Dendritic cell treated with granulocyte-macrophage colony-stimulating factor and Interleukin-4, amounts not matched to agents 40 ng/mL and 50 ng/mL, for 4 days (primary cell): Measurements from ENCODE around the gene SLAMF6.
"Not testable (repeated sequence)": the region's sequence is repeated elsewhere in the genome, so short reads cannot be mapped to it uniquely, and the experiment has no call there.

Source experiments
- H3K27ac Mint-ChIP-seq: one replicate; pipeline ENCODE4 v1.8.0; 2022; ENCODE audit warnings: mild to moderate bottlenecking, mixed read lengths
- H3K27me3 Mint-ChIP-seq: one replicate; pipeline ENCODE4 v1.8.0; 2022; ENCODE audit warnings: mild to moderate bottlenecking, mixed read lengths
- H3K36me3 Mint-ChIP-seq: one replicate; pipeline ENCODE4 v1.8.0; 2022; ENCODE audit warnings: low read depth, mixed read lengths
- H3K4me1 Mint-ChIP-seq: one replicate; pipeline ENCODE4 v1.8.0; 2022; ENCODE audit warnings: low read depth, mixed read lengths
- H3K4me3 Mint-ChIP-seq: one replicate; pipeline ENCODE4 v1.8.0; 2022; ENCODE audit warnings: mild to moderate bottlenecking, moderate library complexity, mixed read lengths
- H3K9me3 Mint-ChIP-seq: one replicate; pipeline ENCODE4 v1.8.0; 2022; ENCODE audit warnings: mixed read lengths
- intact Hi-C: fragments of 100-400 bp; cut with micrococcal nuclease; formaldehyde crosslinking; loops from one replicate; pipeline ENCODE4 v1.15.0; 2022

SLAMF6 gene

GRCh38 chr1:160538985-160539651 is 16.1 kb upstream of the SLAMF6 start:
- Mint-ChIP-seq H3K27ac (peak overlapping the region; percentile 83), H3K4me1 (peaks cover 35% of the 10 kb centered on the region), H3K9me3 (peaks cover 25% of the 10 kb centered on the region), H3K4me3 (no peak overlapping the region), H3K27me3 (no peaks in the 10 kb centered on the region), H3K36me3 (peaks cover 70% of the 10 kb centered on the region)
- intact Hi-C loops: no loop called here

DNA sequence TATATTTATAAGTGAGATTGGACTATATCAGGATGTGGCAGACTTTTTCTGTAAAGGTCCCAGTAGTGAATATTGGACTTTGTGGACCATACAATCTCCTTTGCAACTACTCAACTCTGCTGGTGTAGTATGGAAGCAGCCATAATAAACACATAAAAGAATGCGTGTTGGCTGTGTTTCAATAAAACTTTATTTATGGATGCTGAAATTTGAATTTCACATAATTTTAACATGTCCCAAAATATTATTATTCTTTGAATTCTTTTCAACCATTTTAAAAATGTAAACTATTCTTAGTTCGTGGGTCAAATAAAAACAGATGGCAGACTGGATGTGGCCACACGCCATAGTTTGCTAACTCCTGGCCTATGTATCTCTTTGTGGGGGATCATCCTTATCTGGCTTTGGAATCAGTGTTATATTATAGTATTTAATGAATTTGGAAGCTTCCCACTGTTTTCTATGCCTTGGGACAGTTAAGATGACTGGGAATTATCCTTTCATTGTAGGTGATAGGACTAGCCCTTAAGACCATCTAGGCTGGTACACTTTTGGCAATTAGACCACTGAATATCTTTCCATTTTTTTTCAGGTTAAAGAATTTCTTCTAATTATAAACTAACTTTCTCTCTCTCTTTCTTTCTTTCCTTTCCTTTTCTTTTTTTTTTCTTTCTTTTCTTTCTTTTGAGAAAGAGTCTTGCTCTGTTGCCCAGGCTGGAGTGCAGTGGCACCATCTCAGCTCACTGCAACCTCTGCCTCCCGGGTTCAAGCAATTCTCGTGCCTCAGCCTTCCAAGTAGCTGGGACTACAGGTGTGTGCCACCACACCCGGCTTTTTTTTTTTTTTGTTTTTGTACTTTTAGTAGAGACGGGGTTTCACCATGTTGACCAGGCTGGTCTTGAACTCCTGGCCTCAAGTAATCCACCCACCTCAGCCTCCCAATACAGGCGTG is 14.9 kb upstream of the SLAMF6 start:
- peaks cover 31% of the 10 kb centered on the region for H3K4me1 Mint-ChIP-seq
- H3K27ac Mint-ChIP-seq: no peak overlapping the region

GRCh38 chr1:160534823-160535605 is 12.0 kb upstream of the SLAMF6 start:
- peaks cover 1% of the 10 kb centered on the region for H3K27me3 Mint-ChIP-seq
- no peak overlapping the region for H3K27ac Mint-ChIP-seq
- H3K9me3 Mint-ChIP-seq: peaks cover 49% of the 10 kb centered on the region
- H3K4me1 Mint-ChIP-seq: peaks cover 7% of the 10 kb centered on the region
- H3K4me3 Mint-ChIP-seq: no peak overlapping the region
- peaks cover 48% of the 10 kb centered on the region for H3K36me3 Mint-ChIP-seq
- intact Hi-C loops: no loop called here

More for the DNA sequence above, 14.9 kb upstream of the SLAMF6 start:
- Mint-ChIP-seq H3K27me3 (no peaks in the 10 kb centered on the region), H3K36me3 (peaks cover 63% of the 10 kb centered on the region), H3K4me3 (no peak overlapping the region), H3K9me3 (peaks cover 28% of the 10 kb centered on the region)
- intact Hi-C loops: no loop called here

GRCh38 chr1:160532557-160532813 is 9.4 kb upstream of the SLAMF6 start:
- Mint-ChIP-seq H3K9me3 (peaks cover 49% of the 10 kb centered on the region), H3K36me3 (peaks cover 27% of the 10 kb centered on the region)
- H3K4me1 Mint-ChIP-seq, H3K4me3 Mint-ChIP-seq, H3K27ac Mint-ChIP-seq, H3K27me3 Mint-ChIP-seq, intact Hi-C loops: not testable (repeated sequence)

DNA sequence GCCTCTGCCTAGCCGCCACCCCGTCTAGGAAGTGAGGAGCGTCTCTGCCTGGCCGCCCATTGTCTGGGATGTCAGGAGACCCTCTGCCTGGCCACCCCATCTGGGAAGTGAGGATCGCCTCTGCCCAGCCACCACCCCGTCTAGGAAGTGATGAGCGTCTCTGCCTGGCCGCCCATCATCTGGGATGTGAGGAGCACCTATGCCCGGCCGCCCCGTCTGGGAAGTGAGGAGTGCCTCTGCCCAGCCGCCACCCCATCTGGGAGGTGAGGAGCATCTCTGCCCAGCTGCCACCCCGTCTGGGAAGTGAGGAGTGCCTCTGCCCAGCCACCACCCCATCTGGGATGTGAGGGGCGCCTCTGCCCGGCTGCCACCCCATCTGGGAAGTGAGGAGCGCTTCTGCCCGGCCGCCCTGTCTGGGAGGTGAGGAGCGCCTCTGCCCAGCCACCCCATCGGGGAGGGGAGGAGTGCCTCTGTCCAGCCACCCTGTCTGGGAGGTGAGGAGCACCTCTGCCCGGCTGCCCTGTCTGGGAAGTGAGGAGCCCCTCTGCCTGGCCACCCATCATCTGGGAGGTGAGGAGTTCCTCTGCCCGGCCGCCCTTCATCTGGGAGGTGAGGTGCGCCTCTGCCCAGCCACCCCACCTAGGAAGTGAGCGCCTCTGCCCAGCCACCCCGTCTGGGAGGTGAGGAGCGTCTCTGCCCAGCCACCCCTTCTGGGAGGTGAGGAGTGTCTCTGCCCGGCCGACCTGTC is 8.9 kb upstream of the SLAMF6 start:
- intact Hi-C loops, H3K27me3 Mint-ChIP-seq, H3K4me1 Mint-ChIP-seq, H3K4me3 Mint-ChIP-seq, H3K27ac Mint-ChIP-seq: not testable (repeated sequence)
- peaks cover 27% of the 10 kb centered on the region for H3K36me3 Mint-ChIP-seq
- H3K9me3 Mint-ChIP-seq: peaks cover 49% of the 10 kb centered on the region

GRCh38 chr1:160529401-160529952 is 6.4 kb upstream of the SLAMF6 start:
- peaks cover 44% of the 10 kb centered on the region for H3K9me3 Mint-ChIP-seq
- intact Hi-C loops, H3K4me3 Mint-ChIP-seq, H3K27me3 Mint-ChIP-seq, H3K27ac Mint-ChIP-seq, H3K4me1 Mint-ChIP-seq: not testable (repeated sequence)
- peaks cover 12% of the 10 kb centered on the region for H3K36me3 Mint-ChIP-seq

DNA sequence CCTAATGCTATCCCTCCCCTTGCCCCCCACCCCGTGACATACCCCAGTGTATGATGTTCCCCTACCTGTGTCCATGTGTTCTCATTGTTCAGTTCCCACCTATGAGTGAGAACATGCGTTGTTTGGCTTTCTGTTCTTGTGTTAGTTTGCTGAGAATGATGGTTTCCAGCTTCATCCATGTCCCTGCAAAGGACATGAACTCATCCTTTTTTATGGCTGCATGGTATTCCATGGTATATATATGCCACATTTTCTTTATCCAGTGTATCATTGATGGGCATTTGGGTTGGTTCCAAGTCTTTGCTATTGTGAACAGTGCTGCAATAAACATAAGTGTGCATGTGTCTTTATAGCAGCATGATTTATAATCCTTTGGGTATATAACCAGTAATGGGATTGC is 734 bp upstream of the SLAMF6 start:
- H3K9me3 Mint-ChIP-seq: peaks cover 17% of the 10 kb centered on the region
- H3K27me3 Mint-ChIP-seq, H3K27ac Mint-ChIP-seq, intact Hi-C loops, H3K36me3 Mint-ChIP-seq, H3K4me3 Mint-ChIP-seq: not testable (repeated sequence)
- H3K4me1 Mint-ChIP-seq: peaks cover 31% of the 10 kb centered on the region

DNA sequence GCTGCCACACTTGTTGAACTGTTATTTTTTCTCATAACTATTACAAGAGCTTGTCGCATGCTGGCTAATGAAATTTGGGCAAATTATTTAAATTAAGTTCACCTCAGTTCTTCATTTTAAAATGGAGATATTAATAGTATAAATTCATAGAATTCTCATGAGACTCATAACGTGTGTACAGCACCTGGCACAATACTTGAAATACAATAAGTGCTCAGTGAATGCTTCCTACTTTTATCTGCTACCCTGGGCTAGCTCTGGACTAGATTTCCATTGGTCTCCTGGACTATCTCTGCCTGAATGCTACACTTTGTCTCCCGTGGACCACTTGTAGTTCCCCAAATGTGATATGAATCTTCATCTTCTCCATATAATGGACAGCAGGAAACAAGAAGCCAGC is 919 bp downstream of the SLAMF6 start:
- Mint-ChIP-seq H3K27ac (no peak overlapping the region), H3K4me3 (no peak overlapping the region), H3K27me3 (peaks cover 3% of the 10 kb centered on the region), H3K4me1 (peaks cover 31% of the 10 kb centered on the region), H3K9me3 (peaks cover 17% of the 10 kb centered on the region), H3K36me3 (no peaks in the 10 kb centered on the region)
- intact Hi-C loops: no loop called here

- intact Hi-C loops: no loop called here
- H3K27me3 Mint-ChIP-seq: peaks cover 3% of the 10 kb centered on the region
- H3K9me3 Mint-ChIP-seq: peaks cover 13% of the 10 kb centered on the region
- H3K27ac Mint-ChIP-seq: no peak overlapping the region
- peaks cover 34% of the 10 kb centered on the region for H3K4me1 Mint-ChIP-seq
- H3K4me3 Mint-ChIP-seq: no peak overlapping the region
- H3K36me3 Mint-ChIP-seq: no peaks in the 10 kb centered on the region
Measured at GRCh38 chr1:160521554-160521953, 1.5 kb downstream of the SLAMF6 start.

DNA sequence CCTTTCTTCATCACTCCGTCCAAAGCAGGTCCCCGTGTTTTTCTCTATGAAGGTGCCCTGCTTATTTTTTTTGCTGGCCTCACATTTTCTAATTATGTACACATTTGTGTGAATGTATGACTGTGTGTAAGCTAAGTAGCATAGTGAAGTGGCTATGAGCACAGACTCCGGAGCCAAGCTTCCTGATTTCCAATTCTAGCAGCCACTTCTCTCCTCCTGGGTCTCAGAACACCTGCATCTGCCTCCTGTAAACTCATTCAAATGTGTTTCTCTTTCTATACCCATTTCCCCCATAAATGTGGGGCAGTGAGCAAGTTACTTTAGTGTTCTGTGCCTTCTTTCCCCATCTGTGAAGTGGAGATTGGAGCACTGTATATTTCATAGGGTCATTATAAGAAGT is 2.1 kb downstream of the SLAMF6 start:
- peak overlapping the region; percentile 29 for H3K27ac Mint-ChIP-seq
- peaks cover 10% of the 10 kb centered on the region for H3K9me3 Mint-ChIP-seq
- H3K36me3 Mint-ChIP-seq: no peaks in the 10 kb centered on the region
- H3K4me3 Mint-ChIP-seq: no peak overlapping the region
- intact Hi-C loops: no loop called here
- peaks cover 39% of the 10 kb centered on the region for H3K4me1 Mint-ChIP-seq
- H3K27me3 Mint-ChIP-seq: peaks cover 3% of the 10 kb centered on the region

DNA sequence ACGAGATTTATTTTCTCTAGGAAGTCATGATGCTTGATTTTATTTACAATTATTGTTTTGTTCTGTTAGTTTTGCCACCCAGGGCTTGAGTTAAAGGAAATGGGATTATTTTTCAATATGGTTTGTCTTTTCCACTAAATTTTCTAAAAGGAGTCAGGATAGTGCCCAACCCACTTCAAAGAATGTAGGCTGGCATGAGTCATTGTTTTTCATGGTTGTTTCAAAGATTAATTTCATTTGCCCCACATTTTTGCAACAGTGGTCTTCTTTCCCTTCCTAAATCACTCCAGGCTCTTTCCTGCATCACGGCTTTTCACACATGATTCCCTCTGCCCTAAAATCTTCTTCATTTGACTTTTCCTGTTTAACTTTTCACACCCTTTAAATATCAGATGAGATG is 2.5 kb downstream of the SLAMF6 start:
- no peak overlapping the region for H3K4me3 Mint-ChIP-seq
- intact Hi-C loops: no loop called here
- no peaks in the 10 kb centered on the region for H3K36me3 Mint-ChIP-seq
- peaks cover 3% of the 10 kb centered on the region for H3K27me3 Mint-ChIP-seq
- peaks cover 43% of the 10 kb centered on the region for H3K4me1 Mint-ChIP-seq
- peak overlapping the region; percentile 29 for H3K27ac Mint-ChIP-seq
- peaks cover 9% of the 10 kb centered on the region for H3K9me3 Mint-ChIP-seq

DNA sequence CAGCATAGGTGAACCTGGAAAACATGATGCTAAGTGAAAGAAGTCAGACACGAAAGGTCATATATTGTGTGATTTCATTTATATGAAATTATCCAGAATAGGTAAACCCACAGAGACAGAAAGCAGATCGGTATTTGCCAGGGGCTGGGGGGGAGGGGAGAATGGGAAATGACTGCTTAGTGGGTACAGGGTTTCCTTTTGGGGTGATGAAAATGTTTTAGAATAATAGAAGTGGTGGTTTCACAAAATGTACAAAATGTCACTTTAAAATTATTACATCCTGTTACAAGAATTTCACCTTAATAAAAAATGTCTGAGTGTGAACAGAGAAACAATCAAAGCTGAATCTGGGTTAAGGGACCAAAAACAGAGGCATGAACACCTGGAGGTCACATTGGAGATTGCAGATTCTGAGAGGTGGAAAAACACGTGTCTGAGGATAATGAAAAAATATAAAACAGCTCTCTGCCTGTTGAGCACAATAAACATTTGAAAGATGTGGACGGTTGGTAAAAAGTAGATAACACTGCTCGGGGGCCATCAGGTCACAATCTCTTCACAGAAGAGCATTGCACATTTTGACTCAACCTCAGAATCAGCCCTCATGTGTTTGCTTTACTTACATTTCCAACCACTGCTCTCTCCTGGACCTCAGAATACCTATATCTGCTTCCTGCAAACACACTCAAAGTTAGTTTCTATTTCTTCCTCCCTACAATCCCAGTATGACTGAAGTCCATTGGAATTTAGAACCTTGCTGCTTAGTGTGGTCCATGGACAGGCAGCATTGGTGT is 3.2 kb downstream of the SLAMF6 start:
- H3K4me1 Mint-ChIP-seq: peaks cover 44% of the 10 kb centered on the region
- intact Hi-C loops: no loop called here
- H3K9me3 Mint-ChIP-seq: peaks cover 1% of the 10 kb centered on the region
- no peak overlapping the region for H3K4me3 Mint-ChIP-seq
- peaks cover 3% of the 10 kb centered on the region for H3K27me3 Mint-ChIP-seq
- no peaks in the 10 kb centered on the region for H3K36me3 Mint-ChIP-seq
- H3K27ac Mint-ChIP-seq: no peak overlapping the region

DNA sequence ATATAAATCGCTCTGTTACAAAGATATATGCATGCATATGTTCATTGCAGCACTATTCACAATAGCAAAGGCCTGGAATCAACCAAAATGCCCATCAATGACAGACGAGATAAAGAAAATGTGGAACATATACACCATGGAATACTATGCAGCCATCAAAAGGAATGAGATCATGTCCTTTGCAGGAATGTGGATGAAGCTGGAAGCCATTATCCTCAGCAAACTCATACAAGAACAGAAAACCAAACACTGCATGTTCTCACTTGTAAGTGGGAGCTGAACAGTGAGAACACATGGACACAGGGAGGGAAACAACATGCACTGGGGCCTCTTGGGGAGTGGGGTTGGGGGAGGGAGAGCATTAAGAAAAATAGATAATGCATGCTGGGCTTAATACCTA is 5.5 kb downstream of the SLAMF6 start:
- intact Hi-C loops, H3K4me3 Mint-ChIP-seq, H3K27me3 Mint-ChIP-seq, H3K27ac Mint-ChIP-seq, H3K36me3 Mint-ChIP-seq: not testable (repeated sequence)
- Mint-ChIP-seq H3K9me3 (peaks cover 16% of the 10 kb centered on the region), H3K4me1 (peaks cover 39% of the 10 kb centered on the region)
